ENCODE data around the gene KAT6B.

GRCh38 chr10:74854610-74855009, 28.2 kb downstream of the KAT6B start:
- TF ChIP-seq CTCF (IDR thresholded peaks at IDR 0.05 in 4 of 5, conservative IDR thresholded peaks at IDR 0.05 in 1 of 5) (no peak), POLR2A (IDR thresholded peaks at IDR 0.05) (no peak)
